Lower leg skin (tissue), 4 donors: Measurements from ENCODE around the gene GAS7. TPM values are rescaled to one million over a fixed set of nuclear protein-coding genes. Genes with fewer than 3 reads are reported as not detected.

Experiments used
- DNase-seq, 2 donors: peaks; one replicate each; pipeline ENCODE4 v3.0.0-alpha.2; 2019; ENCODE audit warnings: low spot score in 2 of 2
- H3K4me3 ChIP-seq: fragments of 200-600 bp; sonication (generic); 2 replicates; pipeline ENCODE4 v1.5.1; 2017; ENCODE audit warnings: mild to moderate bottlenecking, low read depth; ENCODE audit not compliant: poor library complexity, severe bottlenecking
- CTCF ChIP-seq, 3 donors: fragments of 450-650 bp; IDR thresholded peaks; one replicate each; pipeline ENCODE4 v1.5.1; 2016; ENCODE audit warnings: antibody characterized with exemption in 3 of 3, mild to moderate bottlenecking in 3 of 3, moderate library complexity in 2 of 3
- POLR2A ChIP-seq, 2 donors: fragments of 450-650 bp; IDR thresholded peaks; one replicate each; pipeline ENCODE4 v1.6.1; 2016 to 2017; ENCODE audit warnings: antibody characterized with exemption in 2 of 2, mild to moderate bottlenecking in 1 of 2, moderate library complexity in 1 of 2
- WGBS, 2 donors: methylation state at CpG; one replicate each; pipeline ENCODE4 v1.1.5; 2018; 5-methylcytosine and 5-hydroxymethylcytosine counted together
- intact Hi-C: fragments of 100-400 bp; cut with DNase I; formaldehyde crosslinking; loops from one replicate; pipeline ENCODE4 v1.15.0; 2023; ENCODE audit warnings: low total_unique reads
- total RNA-seq, 4 donors: library from RNA; depleted of rRNA; stranded (reverse); fragments of >200 nt; gene quantifications; one replicate each; pipeline ENCODE4 v1.1.0, GENCODE V29; 2016

Gene GAS7
- total RNA-seq, 4 donors from 2014 or later: 97.8 to 148 (median 117) TPM

DNA sequence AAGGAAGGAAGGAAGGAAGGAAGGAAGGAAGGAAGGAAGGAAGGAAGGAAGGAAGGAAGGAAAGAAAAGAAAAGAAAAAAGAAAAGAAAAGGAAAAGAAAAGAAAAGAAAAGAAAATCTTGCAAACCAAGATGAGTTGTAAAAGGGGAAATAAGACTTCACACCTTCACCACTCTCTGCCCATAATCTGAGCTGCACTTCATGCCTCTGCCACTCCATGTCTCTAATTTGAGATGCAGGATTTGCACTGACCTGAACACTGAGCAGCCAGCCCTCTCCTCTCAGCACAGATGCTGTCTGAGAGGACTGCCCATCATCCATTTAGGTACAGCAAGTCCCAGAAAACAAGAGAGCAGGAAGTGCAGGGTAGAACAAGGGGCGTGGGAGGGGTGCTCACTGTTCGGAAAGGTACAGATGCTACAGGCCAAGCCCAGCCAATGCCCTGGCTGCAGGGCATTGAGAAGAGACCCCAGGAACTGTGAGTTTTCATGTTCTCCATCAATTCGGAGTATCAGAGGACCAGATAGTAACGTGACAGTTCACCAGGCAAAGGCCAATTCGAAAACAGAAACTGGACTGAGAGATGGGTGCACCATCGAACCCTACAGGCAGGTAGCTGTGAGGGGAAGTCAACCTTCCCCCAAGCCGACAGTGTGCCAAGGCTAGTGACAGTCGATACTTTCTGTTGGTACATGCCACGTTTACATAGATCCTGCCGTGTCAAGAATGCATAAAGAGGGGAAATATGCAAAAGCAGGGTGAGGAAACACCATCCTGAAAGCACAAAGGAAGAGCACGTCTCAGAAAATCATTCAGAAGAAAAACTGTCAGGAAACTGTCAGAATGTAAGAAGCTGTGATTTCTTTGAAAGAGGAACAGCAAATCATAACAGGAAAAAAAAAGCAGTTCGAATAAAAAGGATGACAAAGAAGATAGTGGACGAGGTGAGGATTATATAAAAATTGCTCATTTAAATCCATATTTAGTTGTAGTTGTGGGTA is 151.3 kb downstream of the GAS7 start:
- no peak for TF ChIP-seq CTCF (IDR thresholded peaks at IDR 0.05)
- no peak for DNase-seq
- no peak overlapping the region for H3K4me3 ChIP-seq
- 65 to 67% methylated on average over 13 of the region's 13 CpGs for WGBS, 2 donors
- intact Hi-C loops: no loop called here

- 70 to 71% methylated on average over 17 of the region's 17 CpGs for WGBS, 2 donors
- no peak for DNase-seq
- intact Hi-C loops: no loop called here
- no peak overlapping the region for H3K4me3 ChIP-seq
- TF ChIP-seq POLR2A (IDR thresholded peaks at IDR 0.05): no peak
- TF ChIP-seq CTCF (IDR thresholded peaks at IDR 0.05): no peak
Observed at GRCh38 chr17:10045871-10046658, 152.3 kb downstream of the GAS7 start.

DNA sequence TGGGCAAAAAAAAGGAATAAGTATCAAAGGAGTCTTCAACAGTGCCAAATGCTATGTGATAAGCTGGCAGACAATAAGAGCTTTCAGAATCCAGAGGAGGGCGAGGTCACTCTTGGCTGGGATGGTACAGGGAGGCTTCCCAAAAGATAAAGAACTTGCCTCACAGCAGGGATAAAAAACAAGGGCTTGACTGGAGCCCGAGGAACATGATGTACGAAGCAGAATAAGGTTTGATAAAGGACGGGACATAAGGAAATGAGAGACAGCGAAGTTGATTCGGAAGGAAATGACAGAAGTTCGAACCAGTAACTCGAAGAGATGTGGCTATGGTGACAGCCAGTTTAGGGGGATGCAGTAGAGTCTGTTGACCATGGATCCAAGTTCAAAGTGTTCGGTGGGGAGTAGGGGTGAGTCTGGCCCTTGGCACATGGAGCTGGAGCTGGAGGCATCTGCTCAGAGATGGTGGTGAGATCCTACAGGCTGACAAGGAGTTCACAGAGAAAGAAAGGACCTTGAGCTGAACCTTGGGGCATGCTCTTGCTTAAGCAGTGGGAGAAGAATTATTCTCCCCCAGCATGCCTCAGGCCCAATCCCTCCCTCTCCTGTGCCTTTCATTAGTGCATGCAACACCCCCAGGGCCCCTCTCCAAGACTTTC is 155.7 kb downstream of the GAS7 start:
- no peak for DNase-seq
- intact Hi-C loops: no loop called here
- 52 to 62% methylated on average over 9 of the region's 9 CpGs for WGBS, 2 donors
- no peak for TF ChIP-seq POLR2A (IDR thresholded peaks at IDR 0.05)
- TF ChIP-seq CTCF (IDR thresholded peaks at IDR 0.05): no peak
- H3K4me3 ChIP-seq: no peak overlapping the region

DNA sequence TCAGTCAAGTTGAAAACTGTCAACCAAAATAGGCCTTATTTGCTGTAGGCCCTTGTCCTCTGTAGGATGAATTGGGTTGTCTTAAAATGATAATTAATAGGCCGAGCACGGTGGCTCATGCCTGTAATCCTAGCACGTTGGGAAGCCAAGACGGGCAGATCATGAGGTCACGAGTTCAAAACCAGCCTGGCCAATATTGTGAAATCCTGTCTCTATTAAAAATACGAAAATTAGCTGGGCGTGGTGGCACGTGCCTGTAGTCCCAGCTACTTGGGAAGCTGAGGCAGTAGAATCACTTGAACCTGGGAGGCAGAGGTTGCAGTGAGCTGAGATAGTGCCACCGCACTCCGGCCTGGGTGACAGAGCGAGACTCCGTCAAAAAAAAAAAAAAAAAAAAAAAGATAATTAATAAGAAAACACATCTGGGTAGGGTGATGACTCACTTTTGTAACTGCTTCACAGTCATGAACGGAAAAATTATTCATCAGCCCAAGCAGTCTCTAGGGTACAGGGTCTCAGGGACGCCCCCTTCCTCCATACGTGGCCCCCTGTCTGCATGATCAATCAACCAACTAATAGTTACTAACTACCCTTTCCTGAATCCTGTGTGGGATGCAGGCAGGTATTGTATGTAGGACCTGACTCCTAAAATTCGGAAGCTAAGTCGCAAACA is 156.4 kb downstream of the GAS7 start:
- no peak for TF ChIP-seq CTCF (IDR thresholded peaks at IDR 0.05)
- TF ChIP-seq POLR2A (IDR thresholded peaks at IDR 0.05): no peak
- intact Hi-C loops: no loop called here
- DNase-seq: no peak
- WGBS, 2 donors: 52% methylated on average over 17 of the region's 17 CpGs
- H3K4me3 ChIP-seq: no peak overlapping the region

- DNase-seq: no peak
- TF ChIP-seq POLR2A (IDR thresholded peaks at IDR 0.05) (no peak), CTCF (IDR thresholded peaks at IDR 0.05) (no peak)
- intact Hi-C loops: no loop called here
- no peak overlapping the region for H3K4me3 ChIP-seq
- WGBS, 2 donors: 51 to 53% methylated on average over 4 of the region's 4 CpGs
Observed at GRCh38 chr17:10041287-10041612, 157.2 kb downstream of the GAS7 start.
